K562 (cell line): ENCODE data around the gene AP5Z1. TPM values are rescaled to one million over a fixed set of nuclear protein-coding genes. Genes with fewer than 3 reads are reported as not detected.

Experiments used
- ATAC-seq: fragments of 200-7000 bp; cut with Tn5 transposase; 3 replicates; pipeline ENCODE4 v1.9.1; 2020; ENCODE audit warnings: moderate library complexity
- BruUV-seq: library from RNA; stranded (reverse); fragments of 400-500 nt; replicated peaks from 2 replicates; lab custom pipeline; 2021; lab: Mats Ljungman, UMichigan
- CTCF ChIA-PET: fragments of 300-600 bp; formaldehyde crosslinking; extraction: SDS; loops from one replicate; lab custom pipeline; 2021; ENCODE audit warnings: low intra/inter-chr PET ratio; lab: Yijun Ruan, JAX
- POLR2A ChIA-PET: fragments of 300-600, 350-650 bp; sonication (Branson Sonifier 250); formaldehyde crosslinking; extraction: SDS; loops from one replicate; lab custom pipeline; 2021; ENCODE audit warnings: antibody characterized with exemption, inconsistent platforms; lab: Yijun Ruan, JAX
- DNase-seq, 4 experiments: peaks; one replicate each; pipeline versions ENCODE4 v3.0.0 to v3.0.0-alpha.2; 2011 to 2018; ENCODE audit warnings: low spot score in 3 of 4, mixed read lengths in 3 of 4; ENCODE audit errors: extremely low read depth in 1 of 4
- FAIRE-seq: peaks from 2 replicates; lab custom pipeline; 2011; peaks lifted over from hg19 to GRCh38; lab: Jason Lieb, UNC
- H2AFZ ChIP-seq: 2 replicates; pipeline ENCODE4 v1.6.0; 2011; ENCODE audit warnings: low read depth, low read length, control low read depth, inconsistent platforms
- H3K27ac ChIP-seq: fragments of 200-600 bp; 3 replicates; pipeline ENCODE4 v1.8.0; 2011; ENCODE audit warnings: low read depth, mild to moderate bottlenecking, control low read depth, inconsistent platforms, low read length, moderate library complexity, mixed read lengths; ENCODE audit errors: extremely low read depth
- H3K27me3 ChIP-seq, 2 experiments: fragments of 300-600 bp in 1 of 2; 2 replicates in 1 of 2; 3 replicates in 1 of 2; pipeline versions ENCODE4 v1.6.0 to v1.8.0; 2011; ENCODE audit warnings: inconsistent platforms in 2 of 2, low read length in 2 of 2, mild to moderate bottlenecking in 1 of 2, mixed read lengths in 1 of 2, moderate library complexity in 1 of 2; ENCODE audit not compliant: control insufficient read depth in 2 of 2, insufficient read depth in 2 of 2
- H3K36me3 ChIP-seq: fragments of 300-600 bp; 3 replicates; pipeline ENCODE4 v1.8.0; 2011; ENCODE audit warnings: mild to moderate bottlenecking, low read length, inconsistent platforms; ENCODE audit not compliant: control insufficient read depth, insufficient read depth
- H3K4me1 ChIP-seq, 2 experiments: fragments of 200-600 bp in 1 of 2; replicated peaks in 1 of 2; 2 replicates in 1 of 2; 3 replicates in 1 of 2; pipeline versions ENCODE4 v1.5.1 to v1.8.0; 2011; ENCODE audit warnings: inconsistent platforms in 2 of 2, low read length in 2 of 2, mild to moderate bottlenecking in 1 of 2, mixed read lengths in 1 of 2, moderate library complexity in 1 of 2; ENCODE audit not compliant: control insufficient read depth in 2 of 2, insufficient read depth in 2 of 2
- H3K4me2 ChIP-seq: 2 replicates; pipeline ENCODE4 v1.6.1; 2011; ENCODE audit warnings: low read length, control low read depth, inconsistent platforms, mixed read lengths; ENCODE audit not compliant: insufficient read depth
- H3K4me3 ChIP-seq: fragments of 200-600 bp; sonication (generic), shearing (Covaris generic); 2 replicates; pipeline ENCODE4 v1.5.1; 2016; ENCODE audit warnings: control low read depth, inconsistent platforms
- H3K79me2 ChIP-seq: fragments of 200-600 bp; 3 replicates; pipeline ENCODE4 v1.8.0; 2011; ENCODE audit warnings: low read length, inconsistent platforms; ENCODE audit not compliant: control insufficient read depth, insufficient read depth
- H3K9ac ChIP-seq, 2 experiments: 2 replicates each; pipeline versions ENCODE4 v1.6.0 to v1.6.1; 2011; ENCODE audit warnings: low read depth in 2 of 2, low read length in 2 of 2, control low read depth in 1 of 2, inconsistent platforms in 1 of 2, mild to moderate bottlenecking in 1 of 2, mixed read lengths in 1 of 2; ENCODE audit not compliant: insufficient read depth in 1 of 2
- H3K9me1 ChIP-seq: one replicate; pipeline ENCODE4 v1.6.0; 2011; ENCODE audit warnings: inconsistent platforms, mild to moderate bottlenecking, low read length, moderate library complexity; ENCODE audit not compliant: control insufficient read depth, insufficient read depth
- H3K9me3 ChIP-seq: replicated peaks from 2 replicates; pipeline ENCODE4 v1.5.1; 2011; ENCODE audit warnings: low read depth, low read length, inconsistent platforms; ENCODE audit not compliant: control insufficient read depth, insufficient read depth
- H4K20me1 ChIP-seq: replicated peaks from 2 replicates; pipeline ENCODE4 v1.6.1; 2011; ENCODE audit warnings: low read length, inconsistent platforms, mixed read lengths; ENCODE audit not compliant: control insufficient read depth, insufficient read depth
- CHAMP1 ChIP-seq: fragments of 450-650 bp; IDR thresholded peaks from 2 replicates; pipeline ENCODE4 v1.6.1; 2016; ENCODE audit warnings: mild to moderate bottlenecking
- HDAC3 ChIP-seq: fragments of 450-650 bp; IDR thresholded peaks from 2 replicates; pipeline ENCODE4 v1.6.1; 2018; ENCODE audit warnings: borderline replicate concordance, mild to moderate bottlenecking, moderate library complexity; ENCODE audit not compliant: partially characterized antibody
- SMARCA4 ChIP-seq: fragments of 450-650 bp; IDR thresholded peaks from 2 replicates; pipeline ENCODE4 v1.6.1; 2016
- STAG1 ChIP-seq: sonication (generic); formaldehyde crosslinking; IDR thresholded peaks from 2 replicates; pipeline ENCODE4 v1.5.0; 2020; ENCODE audit warnings: missing genetic modification reagents, borderline replicate concordance
- TCFL5 ChIP-seq: fragments of 250-450 bp; sonication (Bioruptor Pico); conservative IDR thresholded peaks from 2 replicates; pipeline ENCODE4 v1.6.1; 2021; ENCODE audit warnings: mild to moderate bottlenecking, moderate library complexity, matching md5 sums
- WGBS: fragments of 100-300 bp; shearing (Covaris generic); methylation state at CpG from one replicate; pipeline ENCODE4 v1.1.6; 2016; ENCODE audit warnings: low coverage, mixed read lengths; ENCODE audit not compliant: insufficient coverage; ENCODE audit errors: missing lambda C conversion rate; 5-methylcytosine and 5-hydroxymethylcytosine counted together
- in situ Hi-C: fragments of 300-500 bp; cut with MboI; formaldehyde crosslinking; loops from 4 replicates; pipeline ENCODE4 v1.15.0; 2018; ENCODE audit warnings: inconsistent platforms, mixed read lengths
- intact Hi-C: fragments of 100-400 bp; cut with micrococcal nuclease; formaldehyde crosslinking; loops from 2 replicates; pipeline ENCODE4 v1.14.2; 2022
- polyA plus RNA-seq, 8 experiments: library from polyadenylated mRNA; depleted of rRNA in 4 of 8; stranded (reverse) in 5 of 8; unstranded in 3 of 8; fragments of >200 nt; fragmentation: Nextera tagmentation in 2 of 8; fragmentation: Illumina TruSeq in 1 of 8; extraction: Ambion mirVana in 2 of 8; extraction: Trizol in 1 of 8; gene quantifications; 2 replicates each; pipeline versions ENCODE4 v1.2.1 to v1.2.3, GENCODE V29; 2011 to 2014; ENCODE audit warnings: inconsistent platforms in 1 of 8, missing spikeins in 1 of 8
- total RNA-seq, 7 experiments: library from RNA; depleted of rRNA in 6 of 7; stranded (reverse); fragments of >200 nt in 6 of 7; fragmentation: Illumina TruSeq in 2 of 7; extraction: Trizol in 2 of 7; gene quantifications; 2 replicates each; pipeline versions ENCODE4 v1.2.1 to v1.2.3, GENCODE V29; 2011 to 2021; ENCODE audit warnings: low replicate concordance in 1 of 7

AP5Z1 gene
- total and polyA plus RNA-seq, 9 of the 15 experiments (the other 6 are each of a cell fraction or from before 2014, with no cell fraction given): 0.06 to 31.1 (median 6.4) TPM

GRCh38 chr7:4814433-4814832 lies 39.0 kb downstream of the AP5Z1 start:
- no TSS peak for BruUV-seq

More at GRCh38 chr7:4814433-4814832, 39.0 kb downstream of the AP5Z1 start:
- no peak overlapping the region for H2AFZ ChIP-seq
- CTCF ChIA-PET: no interaction called here
- no peaks in the 10 kb centered on the region for H3K9me3 ChIP-seq
- no peaks in the 10 kb centered on the region for H3K79me2 ChIP-seq
- peaks cover 0 to 32% of the 10 kb centered on the region in 2 experiments; a peak in 2 of 5 replicates for H3K4me1 ChIP-seq
- WGBS: 65% methylated on average over 5 of the region's 14 CpGs
- no peak overlapping the region for H3K27ac ChIP-seq
- no peak overlapping the region for H3K4me2 ChIP-seq
- H3K9ac ChIP-seq: no peak overlapping the region
- TF ChIP-seq HDAC3: no peak
- no peak for TF ChIP-seq STAG1 (CRISPR knock-in tag)
- TF ChIP-seq CHAMP1: no peak
- TF ChIP-seq SMARCA4: no peak
- TF ChIP-seq TCFL5: no peak
- no peak overlapping the region for H3K4me3 ChIP-seq
- no peaks in the 10 kb centered on the region for H3K27me3 ChIP-seq
- FAIRE-seq (no peak), ATAC-seq (no peak), DNase-seq (no peak)
- H4K20me1 ChIP-seq: no peaks in the 10 kb centered on the region
- H3K36me3 ChIP-seq: no peaks in the 10 kb centered on the region
- POLR2A ChIA-PET: no interaction called here
- no peaks in the 10 kb centered on the region for H3K9me1 ChIP-seq
- in situ Hi-C loops: no loop called here
- intact Hi-C loops: no loop called here
